CD14-positive monocyte (primary cell): ENCODE data around the gene PLA2G10. TPM values are rescaled to one million over a fixed set of nuclear protein-coding genes. Genes with fewer than 3 reads are reported as not detected.
"Not testable (repeated sequence)": the region's sequence is repeated elsewhere in the genome, so short reads cannot be mapped to it uniquely, and the experiment has no call there.

Experiments
- DNase-seq, 3 donors: peaks; one replicate each; pipeline ENCODE4 v3.0.0-alpha.2; 2011 to 2022
- H2AFZ ChIP-seq: 2 replicates; pipeline ENCODE4 v1.6.0; 2012; ENCODE audit warnings: mild to moderate bottlenecking, low read depth, low read length, inconsistent platforms; ENCODE audit not compliant: insufficient read depth, poor library complexity, severe bottlenecking
- H3K27ac ChIP-seq, 2 donors: 1 replicate in 1 of 2; 2 replicates in 1 of 2; pipeline ENCODE4 v1.5.1; 2012 to 2013; ENCODE audit warnings: low read length in 2 of 2, control low read depth in 1 of 2, inconsistent platforms in 1 of 2, low read depth in 1 of 2, mild to moderate bottlenecking in 1 of 2
- H3K27me3 ChIP-seq, 2 donors: one replicate each; pipeline versions ENCODE4 v1.6.0 to v1.6.1; 2011 to 2013; ENCODE audit warnings: low read length in 2 of 2; ENCODE audit not compliant: control insufficient read depth in 2 of 2, insufficient read depth in 2 of 2
- H3K36me3 ChIP-seq, 2 donors: replicated peaks in 1 of 2; 1 replicate in 1 of 2; 2 replicates in 1 of 2; pipeline versions ENCODE4 v1.5.1 to v1.6.1; 2012 to 2013; ENCODE audit warnings: low read length in 2 of 2, control low read depth in 1 of 2, inconsistent platforms in 1 of 2, mild to moderate bottlenecking in 1 of 2; ENCODE audit not compliant: insufficient read depth in 2 of 2, control insufficient read depth in 1 of 2
- H3K4me1 ChIP-seq, 2 donors: 1 replicate in 1 of 2; 2 replicates in 1 of 2; pipeline versions ENCODE4 v1.5.1 to v1.6.1; 2012 to 2013; ENCODE audit warnings: low read length in 2 of 2, control low read depth in 1 of 2, inconsistent platforms in 1 of 2, mild to moderate bottlenecking in 1 of 2, moderate library complexity in 1 of 2; ENCODE audit not compliant: insufficient read depth in 2 of 2, control insufficient read depth in 1 of 2
- H3K4me2 ChIP-seq: replicated peaks from 2 replicates; pipeline ENCODE3; 2012; ENCODE audit warnings: low read length, moderate library complexity, mild to moderate bottlenecking; ENCODE audit not compliant: poor library complexity, severe bottlenecking; ENCODE audit errors: extremely low read depth
- H3K4me3 ChIP-seq, 3 experiments: fragments of 200-600 bp in 1 of 3; sonication (generic) in 1 of 3; replicated peaks in 1 of 3; 1 replicate in 2 of 3; 2 replicates in 1 of 3; pipeline ENCODE4 v1.5.1; 2011 to 2013; ENCODE audit warnings: low read length in 3 of 3, mild to moderate bottlenecking in 3 of 3, control low read depth in 2 of 3, low read depth in 2 of 3, inconsistent platforms in 1 of 3, moderate library complexity in 1 of 3
- H3K79me2 ChIP-seq: 2 replicates; pipeline ENCODE4 v1.6.0; 2012; ENCODE audit warnings: mild to moderate bottlenecking, control low read depth, inconsistent platforms, low read length, moderate library complexity; ENCODE audit not compliant: insufficient read depth
- H3K9ac ChIP-seq: 2 replicates; pipeline ENCODE4 v1.6.0; 2017; ENCODE audit warnings: low read length, mild to moderate bottlenecking; ENCODE audit not compliant: insufficient read depth, poor library complexity, severe bottlenecking
- H3K9me3 ChIP-seq, 2 donors: replicated peaks in 1 of 2; 1 replicate in 1 of 2; 2 replicates in 1 of 2; pipeline versions ENCODE4 v1.5.1 to v1.6.1; 2012 to 2013; ENCODE audit warnings: low read length in 2 of 2, control low read depth in 1 of 2; ENCODE audit not compliant: control insufficient read depth in 1 of 2, insufficient read depth in 1 of 2
- H4K20me1 ChIP-seq: 2 replicates; pipeline ENCODE4 v1.6.0; 2012; ENCODE audit warnings: mild to moderate bottlenecking, low read length, control low read depth, moderate library complexity; ENCODE audit not compliant: insufficient read depth
- H3K27ac Mint-ChIP-seq, 7 donors: one replicate each; pipeline ENCODE4 v1.8.0; 2020; ENCODE audit warnings: mild to moderate bottlenecking in 7 of 7, mixed read lengths in 7 of 7, moderate library complexity in 6 of 7, inconsistent platforms in 2 of 7
- H3K27me3 Mint-ChIP-seq, 3 donors: one replicate each; pipeline ENCODE4 v1.8.0; 2021 to 2022; ENCODE audit warnings: low read depth in 3 of 3, mild to moderate bottlenecking in 3 of 3, mixed read lengths in 3 of 3, moderate library complexity in 3 of 3, inconsistent platforms in 1 of 3
- H3K36me3 Mint-ChIP-seq, 2 donors: one replicate each; pipeline ENCODE4 v1.8.0; 2020; ENCODE audit warnings: mixed read lengths in 2 of 2, inconsistent platforms in 1 of 2, mild to moderate bottlenecking in 1 of 2
- H3K4me1 Mint-ChIP-seq: one replicate; pipeline ENCODE4 v1.8.0; 2020; ENCODE audit warnings: mild to moderate bottlenecking, mixed read lengths
- H3K4me3 Mint-ChIP-seq, 2 donors: one replicate each; pipeline ENCODE4 v1.8.0; 2020; ENCODE audit warnings: mild to moderate bottlenecking in 2 of 2, mixed read lengths in 2 of 2, moderate library complexity in 1 of 2
- H3K9me3 Mint-ChIP-seq, 7 donors: one replicate each; pipeline ENCODE4 v1.8.0; 2020 to 2022; ENCODE audit warnings: mixed read lengths in 7 of 7, mild to moderate bottlenecking in 6 of 7, moderate library complexity in 6 of 7, inconsistent platforms in 2 of 7
- CTCF ChIP-seq: fragments of 200-600 bp; IDR thresholded peaks from one replicate; pipeline ENCODE4 v1.8.0; 2022; ENCODE audit warnings: antibody characterized with exemption, mild to moderate bottlenecking
- WGBS: methylation state at CpG from one replicate; pipeline ENCODE4 v1.1.5; 2013; ENCODE audit warnings: missing lambda C conversion rate; ENCODE audit not compliant: insufficient coverage; 5-methylcytosine and 5-hydroxymethylcytosine counted together
- intact Hi-C, 2 donors: fragments of 100-400 bp; cut with micrococcal nuclease; formaldehyde crosslinking; loops; one replicate each; pipeline versions ENCODE4 v1.15.0 to v1.15.1; 2023
- polyA plus RNA-seq, 3 donors: library from polyadenylated mRNA; depleted of rRNA in 1 of 3; unstranded in 2 of 3; stranded (reverse) in 1 of 3; fragments of 300-500 nt in 2 of 3; fragments of >200 nt in 1 of 3; fragmentation: Illumina TruSeq in 2 of 3; gene quantifications; 1 replicate in 2 of 3; 2 replicates in 1 of 3; pipeline ENCODE4 v1.2.3, GENCODE V29; 2012 to 2021

The PLA2G10 gene
- polyA plus RNA-seq, 3 donors: not detected

GRCh38 chr16:14636179-14636950 lies 57.7 kb downstream of the PLA2G10 start:
- 83% methylated on average over 4 of the region's 17 CpGs for WGBS
- DNase-seq, H3K9me3 ChIP-seq, H3K27me3 Mint-ChIP-seq, H3K27me3 ChIP-seq, H3K4me3 ChIP-seq, H3K4me2 ChIP-seq, H3K27ac ChIP-seq, H2AFZ ChIP-seq, H3K4me3 Mint-ChIP-seq, H3K9me3 Mint-ChIP-seq, H3K9ac ChIP-seq: not testable (repeated sequence)
- Histone ChIP-seq H3K4me1 (peaks cover 21 to 28% of the 10 kb centered on the region in 2 donors), H3K79me2 (peaks cover 93% of the 10 kb centered on the region), H3K36me3 (peaks cover 8 to 40% of the 10 kb centered on the region in 2 donors), H4K20me1 (peaks cover 73% of the 10 kb centered on the region)
- intact Hi-C loops: loop anchor here in 1 of 2 donors (10.0 kb wide), 2 partner anchors 1008 to 1248 kb away; partner anchors contain the start of genes CEP20 and MARF1
- peaks cover 30% of the 10 kb centered on the region for H3K4me1 Mint-ChIP-seq
- peaks cover 15 to 47% of the 10 kb centered on the region in 2 donors for H3K36me3 Mint-ChIP-seq
- H3K27ac Mint-ChIP-seq: peak overlapping the region in 2 of 7 donors; percentile 47 to 84

- Mint-ChIP-seq H3K36me3 (peaks cover 9 to 42% of the 10 kb centered on the region in 2 donors), H3K9me3 (peaks cover 0 to 2% (median 0%) of the 10 kb centered on the region in 7 donors), H3K27ac (peak overlapping the region in 4 of 7 donors; percentile 20 to 84 (median 51)), H3K4me1 (peaks cover 30% of the 10 kb centered on the region), H3K4me3 (no peak overlapping the region), H3K27me3 (no peaks in the 10 kb centered on the region)
- Histone ChIP-seq H2AFZ (no peak overlapping the region), H4K20me1 (peaks cover 65% of the 10 kb centered on the region), H3K79me2 (peaks cover 85% of the 10 kb centered on the region), H3K4me1 (peaks cover 24 to 30% of the 10 kb centered on the region in 2 donors), H3K27me3 (no peaks in the 10 kb centered on the region), H3K36me3 (peaks cover 8 to 37% of the 10 kb centered on the region in 2 donors), H3K4me2 (no peak overlapping the region), H3K27ac (peak overlapping the region in 1 of 2 donors; percentile 94), H3K4me3 (no peak overlapping the region), H3K9ac (no peak overlapping the region), H3K9me3 (no peaks in the 10 kb centered on the region)
- no peak for DNase-seq
- intact Hi-C loops: loop anchor here in 1 of 2 donors (10.0 kb wide), 2 partner anchors 1009 to 1249 kb away; partner anchors contain the start of genes CEP20 and MARF1
- WGBS: 100% methylated on average over 4 of the region's 12 CpGs
- no peak for TF ChIP-seq CTCF
Measured at GRCh38 chr16:14635395-14636165, 58.5 kb downstream of the PLA2G10 start.
